ENCODE results near the gene BTG4. TPM values are rescaled to one million over a fixed set of nuclear protein-coding genes. Genes with fewer than 3 reads are reported as not detected.

Gene BTG4
- total RNA-seq, 1 experiment from 2014 or later = not detected

GRCh38 chr11:111456859-111457730 is 55.1 kb downstream of the BTG4 start:
- TF ChIP-seq FOSL1 (IDR thresholded peaks at IDR 0.05; ENCODE audit: low read depth) (no peak), ELF1 (IDR thresholded peaks at IDR 0.05; ENCODE audit: borderline replicate concordance, low read depth) (no peak), SIN3A (IDR thresholded peaks at IDR 0.05; ENCODE audit: low read depth) (no peak), REST (IDR thresholded peaks at IDR 0.05; ENCODE audit: low read depth) (no peak), EZH2phosphoT487 (IDR thresholded peaks at IDR 0.05; ENCODE audit: borderline replicate concordance) (no peak), POLR2AphosphoS5 (IDR thresholded peaks at IDR 0.05; ENCODE audit: low read depth, low read length) (no peak), SP1 (IDR thresholded peaks at IDR 0.05; ENCODE audit: low read depth) (no peak), CTCF (IDR thresholded peaks at IDR 0.05 in 2 of 3, conservative IDR thresholded peaks at IDR 0.05 in 1 of 3; ENCODE audit: borderline replicate concordance in 1 of 3, insufficient read depth in 1 of 3, low read depth in 2 of 3, low read length in 2 of 3) (no peak), ZBTB33 (IDR thresholded peaks at IDR 0.05; ENCODE audit: extremely low read depth, insufficient replicate concordance, low read length) (no peak), POLR2A (IDR thresholded peaks at IDR 0.05; ENCODE audit: borderline replicate concordance, extremely low read depth, insufficient read depth, insufficient read length) (no peak), YY1 (IDR thresholded peaks at IDR 0.05; ENCODE audit: extremely low read depth, insufficient replicate concordance, low read depth, low read length) (no peak), JUND (IDR thresholded peaks at IDR 0.05) (no peak)
- BruUV-seq (replicated peaks) = no TSS peak
- intact Hi-C loops (cut with micrococcal nuclease) = no loop called here
- no peaks in the 10 kb centered on the region for H3K36me3 ChIP-seq (ENCODE audit: control insufficient read depth in 1 of 2, insufficient read depth in 2 of 2, low read length in 2 of 2)
- peaks cover 6% of the 10 kb centered on the region; the same call in 1 of the 2 replicates for H3K27me3 ChIP-seq (ENCODE audit: insufficient read depth, low read length)
- no peak overlapping the region for H3K4me2 ChIP-seq (ENCODE audit: low read length)
- no peaks in the 10 kb centered on the region for H3K79me2 ChIP-seq (ENCODE audit: insufficient read depth, low read length)
- ChIA-PET POLR2A (no interaction called here), CTCF (no interaction called here), RAD21 (ENCODE audit: low non-redundant PET in 1 of 2, low total read pairs in 2 of 2, uncharacterized antibody in 2 of 2, unreplicated experiment in 2 of 2) (no interaction called here)
- no peak for DNase-seq (ENCODE audit: low read depth, low spot score)
- no peak overlapping the region for H2AFZ ChIP-seq (ENCODE audit: low read depth, low read length, poor library complexity, severe bottlenecking)
- no peaks in the 10 kb centered on the region for H4K20me1 ChIP-seq (ENCODE audit: insufficient read depth)
- H3K9me2 ChIP-seq (ENCODE audit: insufficient read depth) = no peaks in the 10 kb centered on the region
- H3K9me3 ChIP-seq (ENCODE audit: control insufficient read depth in 1 of 2, insufficient read depth in 1 of 2, low read depth in 1 of 2, low read length in 2 of 2) = no peaks in the 10 kb centered on the region
- H3K4me3 ChIP-seq (replicated peaks in 1 of 2; ENCODE audit: low read depth in 1 of 2, low read length in 2 of 2) = no peak overlapping the region
- no peaks in the 10 kb centered on the region for H3K4me1 ChIP-seq (ENCODE audit: control insufficient read depth in 1 of 2, insufficient read depth in 2 of 2, low read length in 2 of 2)
- H3K9ac ChIP-seq (ENCODE audit: low read length) = no peak overlapping the region
- ATAC-seq = no peak
- no peak overlapping the region for H3K27ac ChIP-seq (ENCODE audit: low read depth, low read length)

Measured in HCT116 (cell line).